ENCODE results near the gene ALOX12.

Gene ALOX12

DNA sequence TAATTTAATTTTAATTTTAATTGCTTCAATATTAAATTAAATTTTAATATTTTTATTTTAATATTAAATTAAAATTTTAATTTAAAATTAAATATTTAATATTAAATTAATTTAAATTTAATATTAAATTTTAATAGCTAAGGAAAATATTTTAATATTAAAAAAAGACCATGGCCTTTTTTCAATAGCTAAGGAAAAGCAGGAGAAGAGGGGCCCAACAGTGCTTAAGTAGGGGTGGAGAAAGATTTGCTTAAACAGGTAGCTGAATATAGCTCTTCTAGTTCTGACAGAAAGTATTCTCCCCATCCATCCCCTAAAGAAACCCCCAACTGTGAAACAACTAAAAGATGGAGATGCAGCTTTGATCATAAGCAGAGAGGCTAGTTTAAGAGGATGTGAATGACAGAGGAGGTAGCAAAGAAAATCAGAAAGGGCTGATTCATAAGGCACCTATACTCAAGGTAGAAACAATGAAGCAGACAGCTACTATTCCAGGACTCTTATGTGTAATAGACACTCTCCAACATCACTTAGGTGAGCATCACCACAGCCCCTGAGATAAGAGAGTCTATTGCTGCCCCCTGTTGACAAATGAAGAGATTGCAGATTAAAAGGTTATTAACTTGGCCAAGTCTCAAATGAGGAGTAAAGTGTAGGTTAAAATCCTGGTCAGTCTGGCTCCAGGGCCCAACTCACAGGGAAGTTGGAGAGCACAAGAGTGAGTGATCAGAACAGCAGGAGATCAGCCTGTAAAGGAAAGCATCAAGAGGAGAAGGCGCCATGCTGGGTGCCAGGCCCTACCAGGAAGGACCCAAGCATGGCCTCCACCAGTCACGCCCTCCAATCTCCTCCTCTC is 8.8 kb downstream of the ALOX12 start:
- peaks cover 66% of the 10 kb centered on the region for H3K36me3 ChIP-seq
- TF ChIP-seq, protein P1, sequence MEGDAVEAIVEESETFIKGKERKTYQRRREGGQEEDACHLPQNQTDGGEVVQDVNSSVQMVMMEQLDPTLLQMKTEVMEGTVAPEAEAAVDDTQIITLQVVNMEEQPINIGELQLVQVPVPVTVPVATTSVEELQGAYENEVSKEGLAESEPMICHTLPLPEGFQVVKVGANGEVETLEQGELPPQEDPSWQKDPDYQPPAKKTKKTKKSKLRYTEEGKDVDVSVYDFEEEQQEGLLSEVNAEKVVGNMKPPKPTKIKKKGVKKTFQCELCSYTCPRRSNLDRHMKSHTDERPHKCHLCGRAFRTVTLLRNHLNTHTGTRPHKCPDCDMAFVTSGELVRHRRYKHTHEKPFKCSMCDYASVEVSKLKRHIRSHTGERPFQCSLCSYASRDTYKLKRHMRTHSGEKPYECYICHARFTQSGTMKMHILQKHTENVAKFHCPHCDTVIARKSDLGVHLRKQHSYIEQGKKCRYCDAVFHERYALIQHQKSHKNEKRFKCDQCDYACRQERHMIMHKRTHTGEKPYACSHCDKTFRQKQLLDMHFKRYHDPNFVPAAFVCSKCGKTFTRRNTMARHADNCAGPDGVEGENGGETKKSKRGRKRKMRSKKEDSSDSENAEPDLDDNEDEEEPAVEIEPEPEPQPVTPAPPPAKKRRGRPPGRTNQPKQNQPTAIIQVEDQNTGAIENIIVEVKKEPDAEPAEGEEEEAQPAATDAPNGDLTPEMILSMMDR (IDR thresholded peaks at IDR 0.05), result peak; percentile 79
- peak overlapping the region; percentile 5 for H3K27ac ChIP-seq
- no peaks in the 10 kb centered on the region for H3K27me3 ChIP-seq
- H3K4me1 ChIP-seq (ENCODE audit: control insufficient read depth in 1 of 2, insufficient read depth in 1 of 2, low read depth in 1 of 2, low read length in 1 of 2), result peaks cover 2 to 3% of the 10 kb centered on the region in 2 experiments
- no peak overlapping the region for H3K4me3 ChIP-seq (ENCODE audit: low read depth in 1 of 2, low read length in 1 of 2)
- H3K9me3 ChIP-seq, result no peaks in the 10 kb centered on the region

DNA sequence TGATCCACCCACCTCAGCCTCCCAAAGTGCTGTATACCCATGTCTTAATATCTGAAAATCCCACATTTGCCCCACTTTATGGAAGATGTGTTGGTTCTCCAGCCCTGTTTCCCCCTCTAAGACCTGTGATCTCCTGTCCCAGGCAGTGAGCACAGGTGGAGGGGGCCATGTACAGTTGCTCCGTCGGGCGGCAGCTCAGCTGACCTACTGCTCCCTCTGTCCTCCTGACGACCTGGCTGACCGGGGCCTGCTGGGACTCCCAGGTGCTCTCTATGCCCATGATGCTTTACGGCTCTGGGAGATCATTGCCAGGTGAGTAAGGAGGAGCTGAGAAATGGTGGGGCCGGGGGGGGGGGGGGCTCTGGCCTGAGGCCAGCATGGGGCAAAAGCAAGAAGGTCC is 9.9 kb downstream of the ALOX12 start:
- Histone ChIP-seq H3K36me3 (peaks cover 57% of the 10 kb centered on the region), H3K4me1 (ENCODE audit: control insufficient read depth in 1 of 2, insufficient read depth in 1 of 2, low read depth in 1 of 2, low read length in 1 of 2) (peaks cover 6 to 11% of the 10 kb centered on the region in 2 experiments)

DNA sequence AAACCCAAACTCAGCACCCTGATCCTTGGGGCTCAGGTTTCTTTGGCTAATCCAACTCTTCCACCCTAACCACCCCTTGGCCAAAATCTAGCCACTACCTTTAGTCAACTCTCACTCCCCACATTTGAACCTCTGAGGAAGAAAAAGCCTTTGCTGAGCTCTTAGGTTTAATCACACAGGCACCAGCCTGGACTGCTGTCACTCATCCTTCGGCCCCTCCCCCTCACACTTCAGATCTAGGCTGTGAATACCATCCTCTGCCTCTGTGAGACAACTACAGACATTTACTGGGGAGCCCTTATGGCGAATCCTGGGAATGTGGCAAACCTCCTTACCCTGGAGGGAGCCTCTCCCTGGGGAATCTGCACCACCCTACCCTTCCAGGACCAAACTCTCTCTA is 11.3 kb downstream of the ALOX12 start:
- Histone ChIP-seq H3K27me3 (no peaks in the 10 kb centered on the region), H3K27ac (peak overlapping the region; percentile 1), H3K4me1 (ENCODE audit: control insufficient read depth in 1 of 2, insufficient read depth in 1 of 2, low read depth in 1 of 2, low read length in 1 of 2) (peaks cover 18 to 25% of the 10 kb centered on the region in 2 experiments), H3K4me3 (ENCODE audit: low read depth in 1 of 2, low read length in 1 of 2) (no peak overlapping the region), H3K9me3 (no peaks in the 10 kb centered on the region), H3K36me3 (peaks cover 43% of the 10 kb centered on the region)
- TF ChIP-seq, protein P1 (IDR thresholded peaks at IDR 0.05), result no peak

More for the DNA sequence above, 9.9 kb downstream of the ALOX12 start:
- H3K27me3 ChIP-seq, result no peaks in the 10 kb centered on the region
- H3K4me3 ChIP-seq (ENCODE audit: low read depth in 1 of 2, low read length in 1 of 2), result no peak overlapping the region
- no peak overlapping the region for H3K27ac ChIP-seq
- no peaks in the 10 kb centered on the region for H3K9me3 ChIP-seq
- TF ChIP-seq, protein P1 (IDR thresholded peaks at IDR 0.05), result no peak

DNA sequence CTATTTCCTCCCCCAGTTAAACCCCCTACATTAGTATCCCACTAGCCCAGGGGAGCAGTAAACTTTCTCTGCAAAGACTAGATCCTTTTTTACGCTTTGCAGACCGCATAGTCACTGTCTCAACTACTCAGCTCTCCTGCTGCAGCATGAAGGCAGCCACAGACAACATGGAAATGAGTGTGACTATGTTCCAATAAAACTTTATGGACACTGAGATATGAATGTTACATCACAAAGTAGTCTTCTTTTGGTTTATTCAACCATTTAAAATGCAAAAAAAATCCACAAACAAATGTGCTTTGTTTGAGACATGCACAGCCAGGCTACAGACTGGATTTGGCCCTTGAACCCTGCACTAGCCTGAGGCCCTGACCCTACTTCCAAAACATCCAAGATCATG is 14.7 kb downstream of the ALOX12 start:
- H3K9me3 ChIP-seq, result no peaks in the 10 kb centered on the region
- no peak overlapping the region for H3K4me3 ChIP-seq (ENCODE audit: low read depth in 1 of 2, low read length in 1 of 2)
- peaks cover 33 to 45% of the 10 kb centered on the region in 2 experiments for H3K4me1 ChIP-seq (ENCODE audit: control insufficient read depth in 1 of 2, insufficient read depth in 1 of 2, low read depth in 1 of 2, low read length in 1 of 2)
- peaks cover 35% of the 10 kb centered on the region for H3K36me3 ChIP-seq
- H3K27me3 ChIP-seq, result no peaks in the 10 kb centered on the region
- TF ChIP-seq, protein P1 (IDR thresholded peaks at IDR 0.05), result no peak
- peak overlapping the region; percentile 11 for H3K27ac ChIP-seq

DNA sequence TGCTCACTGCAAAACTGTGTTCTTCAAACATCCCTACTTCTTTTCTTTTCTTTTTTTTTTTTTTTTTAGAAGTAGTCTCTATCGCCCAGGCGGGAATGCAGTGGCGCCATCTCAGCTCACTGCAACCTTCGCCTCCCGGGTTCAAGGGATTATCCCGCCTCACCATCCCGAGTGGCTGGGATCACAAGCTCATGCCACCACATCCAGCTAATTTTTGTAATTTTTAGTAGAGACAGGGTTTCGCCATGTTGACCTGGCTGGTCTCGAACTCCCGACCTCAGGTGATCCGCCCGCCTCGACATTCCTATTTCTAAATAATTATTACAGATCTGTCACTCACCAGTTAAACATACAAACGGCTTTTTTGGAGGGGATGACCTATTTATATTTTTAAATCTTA is 15.6 kb downstream of the ALOX12 start:
- TF ChIP-seq, protein P1 (IDR thresholded peaks at IDR 0.05), result no peak
- Histone ChIP-seq H3K4me1 (ENCODE audit: control insufficient read depth in 1 of 2, insufficient read depth in 1 of 2, low read depth in 1 of 2, low read length in 1 of 2) (peaks cover 36 to 49% of the 10 kb centered on the region in 2 experiments), H3K27ac (peak overlapping the region; percentile 97), H3K4me3 (ENCODE audit: low read depth in 1 of 2, low read length in 1 of 2) (peak overlapping the region; percentile 84 to 97), H3K9me3 (no peaks in the 10 kb centered on the region), H3K36me3 (peaks cover 31% of the 10 kb centered on the region), H3K27me3 (no peaks in the 10 kb centered on the region)

Measured in neutrophil (primary cell).